HG03457 (cell line): Measurements from ENCODE around the gene CNIH1.
"Not testable (repeated sequence)": the region's sequence is repeated elsewhere in the genome, so short reads cannot be mapped to it uniquely, and the experiment has no call there.

Source experiments
- ATAC-seq: cut with Tn5 transposase; IDR thresholded peaks from one replicate; pipeline ENCODE4 v1.9.1; 2021; ENCODE audit warnings: moderate number of reproducible peaks; ENCODE audit not compliant: unreplicated experiment

CNIH1 gene

GRCh38 chr14:54437954-54438353 is 3.2 kb downstream of the CNIH1 start:
- not testable (repeated sequence) for ATAC-seq

- ATAC-seq: peak; percentile 41
Observed at GRCh38 chr14:54435500-54435981, 5.6 kb downstream of the CNIH1 start.

DNA sequence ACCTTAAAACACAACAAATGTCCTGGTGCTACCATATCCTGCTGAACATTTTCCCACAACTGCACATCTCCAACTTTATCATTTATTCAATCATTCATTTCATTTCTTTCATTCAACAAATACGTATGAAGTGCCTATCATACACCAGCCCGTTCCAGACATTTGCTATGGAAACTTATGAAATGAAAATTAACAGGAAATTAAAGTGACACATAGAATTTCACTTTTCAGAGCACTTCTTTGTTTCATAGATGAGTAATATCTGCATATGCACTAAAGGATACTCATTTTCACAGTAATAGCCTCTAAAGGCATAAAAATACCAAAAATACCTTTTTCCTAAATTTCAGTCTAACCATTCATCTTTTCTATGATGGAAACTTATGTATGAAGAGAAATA is 12.6 kb downstream of the CNIH1 start:
- no peak for ATAC-seq

DNA sequence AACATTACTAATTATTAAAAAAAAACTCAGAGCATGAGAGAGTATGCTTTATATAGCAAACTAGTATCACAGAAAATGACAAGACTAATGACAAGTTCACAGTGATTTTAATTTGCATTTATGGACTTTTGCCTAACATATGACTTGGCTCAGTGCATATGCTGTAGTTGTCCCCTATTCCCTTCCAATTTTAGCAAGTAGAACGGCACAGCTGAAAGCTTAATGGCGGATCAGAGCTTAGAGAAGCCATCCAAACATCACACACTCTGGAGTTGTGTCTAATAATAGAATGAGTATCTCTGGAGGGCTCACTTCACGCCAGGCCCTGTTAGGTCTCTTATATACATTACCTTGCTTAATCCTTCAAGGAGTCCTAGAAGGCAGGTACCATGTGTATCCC is 13.3 kb downstream of the CNIH1 start:
- ATAC-seq: no peak

DNA sequence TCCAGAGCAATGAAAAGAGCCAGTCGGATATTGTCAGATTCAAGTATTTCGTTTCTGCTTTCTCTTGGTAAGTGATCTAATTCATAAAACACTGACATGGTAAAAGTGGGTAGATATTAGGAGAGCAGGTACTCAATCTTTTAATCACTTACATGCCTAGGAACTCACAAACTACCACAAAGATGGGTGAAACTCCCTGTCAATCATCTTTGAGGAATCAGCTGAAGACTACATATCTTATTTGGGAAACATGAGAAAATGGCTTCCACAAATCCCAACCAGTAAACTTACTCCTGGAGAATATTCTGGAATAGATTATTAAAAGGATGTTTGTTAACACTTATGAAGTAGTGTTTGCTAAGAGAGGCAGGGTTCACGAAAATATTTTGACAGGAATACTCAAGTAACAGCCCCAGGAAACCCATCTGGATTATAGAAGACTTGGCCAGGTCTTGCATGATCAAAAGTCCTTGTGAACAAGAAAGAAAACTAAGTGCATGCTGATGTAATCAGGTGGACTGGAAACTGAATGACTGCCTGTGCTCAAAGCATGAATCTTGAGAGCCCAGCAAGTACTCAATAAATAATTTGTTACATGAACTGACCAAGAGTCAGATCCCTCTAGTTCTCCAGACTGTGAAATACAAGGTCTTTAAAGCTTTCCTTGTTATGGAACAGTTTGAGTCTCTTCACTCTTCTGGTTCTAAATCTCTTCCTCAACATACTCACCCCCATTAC is 15.5 kb downstream of the CNIH1 start:
- no peak for ATAC-seq

DNA sequence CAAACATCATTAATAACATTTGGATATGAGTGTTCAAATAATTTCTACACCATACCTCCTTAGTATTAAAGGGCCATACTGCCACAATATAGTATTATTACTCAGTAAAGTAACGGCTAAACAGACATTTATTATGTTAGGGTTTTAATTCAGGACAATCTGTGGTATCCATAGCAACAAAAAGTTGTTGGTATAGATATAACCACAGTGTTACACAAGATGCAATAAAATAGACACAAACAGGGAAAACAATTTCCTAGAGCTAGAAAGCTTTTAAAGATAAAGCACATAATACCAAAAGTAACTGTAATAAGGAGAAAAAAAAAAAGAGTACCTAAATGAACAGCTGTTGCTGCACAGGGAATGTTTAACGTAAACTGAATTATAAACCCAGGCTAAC is 16.1 kb downstream of the CNIH1 start:
- no peak for ATAC-seq

DNA sequence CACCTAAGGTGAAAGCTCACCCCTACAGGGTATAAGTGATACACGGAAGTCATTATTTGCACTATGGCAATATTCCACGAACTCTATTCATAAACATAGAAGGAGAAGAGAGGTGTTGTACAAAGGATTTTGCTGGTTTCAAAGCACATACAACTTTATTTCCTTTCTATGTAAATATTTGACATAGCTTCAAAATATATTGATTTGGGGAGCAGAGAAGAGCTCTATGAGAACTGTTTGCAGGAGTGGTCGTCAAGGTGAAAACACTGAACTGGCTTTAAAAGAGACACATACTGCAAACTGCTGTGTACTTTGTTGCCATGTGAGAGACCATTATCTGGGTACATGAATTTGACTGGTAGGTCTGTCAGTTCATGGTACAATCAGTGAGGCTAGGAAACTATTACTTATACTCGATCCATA is 16.7 kb downstream of the CNIH1 start:
- ATAC-seq: no peak

- no peak for ATAC-seq
Observed at GRCh38 chr14:54423991-54424390, 17.2 kb downstream of the CNIH1 start.

- no peak for ATAC-seq
Observed at GRCh38 chr14:54420478-54421142, 20.6 kb downstream of the CNIH1 start.

GRCh38 chr14:54411371-54411770 is 29.8 kb downstream of the CNIH1 start:
- no peak for ATAC-seq

- ATAC-seq: no peak
Observed at GRCh38 chr14:54410215-54410614, 31.0 kb downstream of the CNIH1 start.

GRCh38 chr14:54403401-54404005 is 37.7 kb downstream of the CNIH1 start:
- not testable (repeated sequence) for ATAC-seq

DNA sequence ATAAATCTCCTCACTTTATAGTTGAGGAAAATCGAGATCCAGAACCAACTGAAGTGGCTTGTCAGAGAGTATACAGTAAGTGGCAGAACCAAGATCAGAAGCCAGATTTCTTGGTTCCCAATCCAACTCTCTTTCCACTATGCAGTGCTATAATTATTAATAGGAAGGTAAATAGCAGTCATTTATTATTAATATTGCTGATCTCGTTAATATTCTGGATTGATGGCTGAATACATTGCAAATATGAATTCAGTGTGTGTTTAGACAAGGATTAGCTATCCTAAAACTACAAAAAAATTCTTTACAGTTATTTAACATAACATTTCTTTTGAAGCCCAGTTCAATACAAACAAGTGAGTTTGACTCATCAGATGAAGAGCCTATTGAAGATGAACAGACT is 41.6 kb downstream of the CNIH1 start:
- ATAC-seq: no peak

GRCh38 chr14:54396493-54397335 is 44.5 kb downstream of the CNIH1 start, which contains the start of gene CDKN3:
Gene CDKN3, plus strand, starts transcription at chr14:54397007. Its CDS starts 62 bp downstream, at chr14:54397069.
- peak; percentile 96 for ATAC-seq

DNA sequence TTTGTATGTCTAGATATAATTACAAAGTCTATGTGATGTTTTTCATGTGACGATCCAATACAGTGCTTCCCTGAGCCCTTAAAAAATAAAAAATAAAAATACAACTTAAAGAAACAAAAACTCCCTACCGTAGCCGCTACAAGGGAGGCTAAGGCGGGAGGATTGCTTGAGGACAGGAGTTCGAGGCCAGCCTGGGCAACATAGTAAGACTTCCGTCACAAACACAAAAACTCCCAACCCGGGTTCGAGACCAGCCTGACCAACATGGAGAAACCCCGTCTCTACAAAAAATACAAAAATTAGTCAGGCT is 45.0 kb downstream of the CNIH1 start:
- no peak for ATAC-seq

GRCh38 chr14:54395716-54396115 is 45.5 kb downstream of the CNIH1 start:
- ATAC-seq: no peak

- ATAC-seq: no peak
Observed at GRCh38 chr14:54395284-54395683, 45.9 kb downstream of the CNIH1 start.

- no peak for ATAC-seq
Observed at GRCh38 chr14:54394596-54394995, 46.6 kb downstream of the CNIH1 start.

GRCh38 chr14:54392986-54393884 is 47.9 kb downstream of the CNIH1 start:
- not testable (repeated sequence) for ATAC-seq
